Erythroblast (primary cell): ENCODE measurements around the gene GPR158.

Experiments used
- GATA1 ChIP-seq: IDR thresholded peaks from 2 replicates; pipeline ENCODE4 v1.6.1; 2011; ENCODE audit warnings: low read depth, mild to moderate bottlenecking, control low read depth, low read length, moderate library complexity
- POLR2A ChIP-seq: IDR thresholded peaks from 2 replicates; pipeline ENCODE4 v1.6.1; 2011; ENCODE audit warnings: mild to moderate bottlenecking, low read length

- TF ChIP-seq POLR2A (no peak), GATA1 (no peak)
Measured at GRCh38 chr10:25492680-25493079, 317.9 kb downstream of the GPR158 start.
